UCSD-AML1 (cell line): ENCODE data around the gene HDAC4.

Experiments used
- DNase-seq: peaks from one replicate; lab custom pipeline; 2025; ENCODE audit not compliant: unreplicated experiment; lab: John Stamatoyannopoulos, UW

The HDAC4 gene

DNA sequence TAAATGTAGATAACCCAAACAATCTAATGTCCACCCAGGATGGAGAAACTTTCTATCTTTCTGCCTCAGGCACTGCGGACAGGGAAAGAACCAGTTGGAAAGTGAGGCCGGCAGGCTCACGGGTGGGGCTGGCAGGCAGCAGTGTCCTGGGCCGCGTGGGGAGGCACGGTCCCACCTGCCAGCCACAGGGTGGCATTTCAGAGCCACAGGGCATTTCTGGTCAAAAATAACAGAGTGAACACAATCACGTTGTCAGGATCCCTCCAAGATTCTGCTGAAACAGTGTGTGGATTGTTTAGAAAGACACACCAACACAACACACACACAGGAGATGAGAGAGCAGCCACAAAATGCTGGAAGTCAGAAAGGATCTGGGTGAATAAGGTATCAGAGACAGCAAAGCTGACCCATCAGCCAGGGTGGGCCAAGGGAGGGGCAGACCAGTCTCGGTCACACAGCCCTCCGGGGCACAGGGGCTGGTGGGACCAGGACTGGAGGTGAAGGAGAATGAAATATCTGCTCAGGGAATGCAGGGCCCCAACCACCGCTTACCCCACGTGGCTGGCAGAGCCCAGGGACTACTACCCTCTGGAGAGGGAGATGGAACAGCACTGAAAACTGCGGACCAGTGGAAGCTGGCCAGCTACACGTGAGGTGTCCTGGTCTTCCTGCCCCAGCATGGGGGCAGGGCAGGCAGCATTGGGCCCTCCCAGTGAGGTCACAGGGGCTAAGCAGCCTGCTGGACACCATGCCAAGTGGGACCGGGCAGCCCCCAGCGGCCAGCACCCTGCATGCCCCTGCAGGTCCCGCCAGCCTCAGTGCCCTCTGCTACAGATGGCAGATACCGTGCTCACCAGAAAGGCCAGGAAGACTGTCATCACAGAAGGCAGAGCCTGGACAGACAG is 173.9 kb downstream of the HDAC4 start:
- DNase-seq, result no peak

DNA sequence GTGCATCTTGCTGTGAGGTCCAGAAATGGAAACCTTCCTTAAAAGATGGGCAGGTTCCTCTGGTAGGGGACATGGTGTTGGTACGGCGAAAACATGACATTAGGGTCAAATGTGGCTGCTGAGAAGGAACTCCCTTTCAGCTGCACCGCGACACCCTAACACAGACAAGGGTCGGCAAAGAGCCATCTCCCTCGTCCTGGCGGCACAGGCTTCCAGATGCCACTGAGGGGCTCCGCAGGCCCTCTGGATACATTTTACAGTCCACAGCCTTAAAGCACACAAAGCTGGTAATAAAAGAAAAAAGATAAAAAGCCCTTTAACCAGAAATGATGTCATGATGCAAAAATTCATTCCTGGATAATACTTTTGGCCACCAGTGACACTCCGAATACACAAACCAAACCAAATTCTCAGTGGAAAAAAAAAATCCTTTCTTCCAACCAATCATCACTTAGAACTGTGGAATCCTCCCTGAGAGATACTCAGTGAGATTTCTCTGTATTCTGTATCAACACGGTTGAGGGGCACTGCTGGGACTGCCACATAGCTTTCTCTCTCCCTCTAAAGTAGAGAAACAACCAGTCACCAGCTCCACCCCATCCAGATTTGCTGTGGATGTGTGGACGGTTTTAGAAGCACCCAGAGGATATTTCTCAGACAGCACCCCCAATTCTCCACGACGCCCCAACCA is 174.8 kb downstream of the HDAC4 start:
- DNase-seq, result no peak

DNA sequence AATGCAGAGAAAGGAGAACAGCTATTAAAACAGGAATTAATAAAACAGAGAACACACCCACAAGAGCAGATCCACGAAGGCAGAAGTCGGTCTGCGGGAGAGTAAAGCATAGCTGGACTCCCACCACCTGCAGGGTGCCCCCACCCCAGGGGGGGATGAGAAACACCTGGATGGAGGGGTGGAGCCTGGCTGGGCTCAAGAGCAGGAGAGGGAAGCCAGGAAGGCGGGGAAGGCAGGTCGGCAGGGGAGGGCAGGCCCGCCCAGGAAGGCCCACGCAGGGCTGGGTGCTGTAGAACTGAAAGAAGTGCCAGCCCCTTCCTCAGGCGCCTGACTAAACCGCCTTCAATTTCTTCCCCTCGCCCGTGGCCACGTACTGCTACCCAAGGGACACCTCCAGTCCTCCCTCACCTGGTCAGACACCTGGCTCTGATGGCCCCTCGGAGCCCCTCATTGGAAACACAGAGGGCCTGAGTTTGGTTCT is 175.4 kb downstream of the HDAC4 start:
- DNase-seq, result no peak

DNA sequence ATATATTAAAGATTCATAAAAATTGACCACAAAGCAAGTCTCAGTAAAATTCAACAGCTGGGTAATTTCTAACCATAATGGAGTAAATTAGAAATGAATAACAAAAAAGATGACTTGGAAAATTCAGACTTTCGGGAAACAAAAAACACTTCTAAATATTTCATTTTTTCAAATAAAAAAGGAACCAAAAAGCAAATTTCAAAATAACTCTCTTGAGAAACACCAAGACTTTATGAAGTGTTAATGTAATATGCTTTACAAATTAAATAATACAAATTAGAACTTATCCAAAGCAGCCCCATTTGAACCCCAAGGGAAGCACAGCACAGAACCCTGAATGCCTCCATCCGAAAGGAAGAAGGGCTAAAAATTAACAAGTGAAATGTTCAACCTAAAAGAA is 175.9 kb downstream of the HDAC4 start:
- DNase-seq, result no peak

DNA sequence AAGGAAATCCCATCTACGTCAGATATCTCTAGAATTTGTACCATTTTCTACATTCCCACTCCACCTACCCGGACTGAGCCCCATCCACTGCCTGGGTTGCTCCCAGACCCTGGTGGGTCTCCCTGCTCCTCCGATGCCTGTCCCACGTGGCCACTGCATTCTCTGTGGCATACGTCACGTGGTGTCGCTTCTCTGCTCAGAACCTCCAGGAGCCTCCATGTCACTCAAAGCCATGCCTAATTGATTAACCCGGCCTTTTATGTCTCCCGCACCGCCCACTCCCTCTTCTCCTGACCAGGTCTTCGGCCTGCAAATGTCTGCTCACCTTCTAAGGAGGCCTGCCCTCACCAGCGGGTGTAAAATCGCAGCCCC is 176.6 kb downstream of the HDAC4 start:
- no peak for DNase-seq

DNA sequence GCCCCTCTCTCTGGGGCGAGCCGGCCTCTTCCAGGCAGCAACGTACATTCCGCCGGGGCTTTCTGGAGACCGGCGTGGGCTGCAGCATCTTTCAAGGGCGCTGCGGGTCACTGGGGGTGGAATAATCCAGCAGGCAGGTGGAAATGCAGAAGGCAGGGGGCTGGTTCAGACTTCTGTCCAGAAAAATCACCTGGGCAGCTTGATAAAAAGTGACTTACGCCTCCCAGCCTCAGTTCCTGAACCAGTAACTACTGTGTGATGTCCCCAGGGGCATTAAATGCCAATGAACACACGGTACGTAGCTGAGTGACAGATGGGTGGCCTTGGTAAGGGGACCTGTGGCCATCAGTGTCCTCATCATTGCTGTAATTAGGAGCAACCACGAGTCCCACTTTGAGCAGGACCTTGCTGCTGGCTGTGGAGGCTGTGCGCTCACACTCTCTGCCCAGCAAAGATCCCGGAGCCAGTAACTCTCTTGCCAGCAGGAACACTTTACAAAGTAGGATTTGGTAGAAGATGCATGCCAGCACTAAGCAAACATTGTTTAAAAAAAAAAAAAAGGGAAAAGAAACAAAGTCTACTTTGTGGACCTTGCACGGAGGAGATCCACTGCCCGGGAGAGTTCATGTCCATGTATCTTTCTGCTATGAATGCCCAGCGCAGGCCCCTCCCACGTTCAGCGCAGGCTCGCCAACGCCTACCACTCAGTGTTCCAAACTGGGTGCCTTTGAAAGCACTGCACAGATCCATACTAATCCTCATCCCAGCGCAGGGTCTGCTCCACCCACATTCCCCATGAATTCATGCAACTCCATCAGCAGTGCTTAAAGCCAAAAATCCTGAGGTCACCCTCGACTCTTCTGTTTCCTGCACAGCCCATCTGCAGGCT is 177.3 kb downstream of the HDAC4 start:
- no peak for DNase-seq

DNA sequence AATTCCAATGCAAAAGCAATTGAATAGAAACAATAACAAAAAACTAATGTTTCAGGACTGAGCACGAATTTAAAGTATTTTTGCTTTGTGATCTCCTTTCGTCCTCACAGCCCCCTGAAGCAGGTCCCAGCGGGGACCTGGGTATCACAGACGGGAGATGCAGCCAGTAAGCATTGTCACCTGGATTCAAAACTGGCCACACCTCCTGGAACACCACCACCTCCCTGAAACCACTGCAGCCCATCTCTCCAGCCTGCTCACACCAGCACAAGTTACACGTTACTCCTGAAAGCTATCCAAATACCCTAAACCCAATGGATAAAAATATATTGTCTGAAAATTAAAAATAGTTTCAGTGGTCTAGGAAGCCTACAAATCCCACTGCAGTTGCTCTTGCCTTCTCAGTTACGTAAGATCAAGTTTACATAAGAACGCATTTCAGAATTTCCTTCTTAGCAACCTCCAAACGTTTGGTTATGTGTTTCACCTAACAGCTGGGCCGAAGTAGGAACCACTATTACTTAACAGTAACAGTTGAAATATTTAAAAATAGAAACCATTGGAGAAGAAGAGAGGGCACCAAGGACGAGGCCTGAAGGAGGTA is 178.0 kb downstream of the HDAC4 start:
- DNase-seq, result no peak

DNA sequence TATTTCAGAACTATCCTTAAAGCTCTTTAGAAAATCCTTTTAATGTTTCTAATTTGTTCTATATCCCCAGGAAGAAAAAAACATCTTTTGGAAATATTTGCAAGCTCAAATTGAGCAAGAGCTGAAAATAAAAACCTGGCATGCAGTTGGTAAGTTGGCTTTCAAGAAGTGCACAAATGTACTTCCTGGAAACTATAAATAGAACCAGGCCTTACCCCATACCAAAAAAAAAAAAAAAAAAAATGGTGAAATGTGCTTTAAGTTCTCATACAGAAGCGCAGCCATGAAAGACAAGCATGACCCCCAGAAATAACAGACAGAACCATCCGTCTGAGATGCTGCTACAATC is 178.5 kb downstream of the HDAC4 start:
- no peak for DNase-seq

DNA sequence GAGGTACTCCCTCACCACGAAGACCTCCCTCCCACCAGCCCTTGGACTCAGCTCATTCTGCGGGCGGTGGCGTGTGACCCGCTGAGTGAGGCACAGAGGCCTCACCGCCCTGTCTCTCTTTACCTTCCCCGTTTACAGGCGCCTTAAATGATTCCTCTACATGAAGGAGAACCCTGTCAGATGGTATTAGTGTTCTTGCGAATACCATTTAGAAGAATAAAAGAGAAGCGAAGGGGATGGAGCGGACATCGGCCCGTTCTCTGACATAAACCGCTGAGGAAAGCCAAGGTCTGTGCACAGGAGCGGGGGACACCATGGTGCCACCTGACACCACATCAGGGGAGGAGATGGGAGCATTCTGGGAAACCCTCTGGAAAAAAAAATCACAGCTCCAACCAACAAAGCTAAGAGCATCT is 179.8 kb downstream of the HDAC4 start:
- no peak for DNase-seq

DNA sequence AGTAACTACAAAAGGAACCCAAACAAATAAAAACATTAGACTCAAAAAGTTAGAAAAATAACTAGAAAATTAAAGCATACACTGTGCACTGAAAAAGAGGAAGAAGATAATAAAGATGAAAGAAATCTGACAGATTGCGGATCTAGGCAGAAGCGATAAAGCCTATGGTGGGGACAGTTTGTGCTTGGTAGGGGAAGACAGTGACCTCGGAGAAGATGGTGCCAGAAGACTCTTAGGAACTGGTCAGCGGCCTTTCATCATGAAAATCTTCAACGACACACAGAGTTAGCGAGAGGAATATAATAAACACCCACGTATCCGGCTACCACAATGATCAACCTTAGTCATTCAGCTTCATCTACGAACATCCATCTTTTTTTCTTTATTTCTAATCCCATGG is 180.5 kb downstream of the HDAC4 start:
- no peak for DNase-seq

DNA sequence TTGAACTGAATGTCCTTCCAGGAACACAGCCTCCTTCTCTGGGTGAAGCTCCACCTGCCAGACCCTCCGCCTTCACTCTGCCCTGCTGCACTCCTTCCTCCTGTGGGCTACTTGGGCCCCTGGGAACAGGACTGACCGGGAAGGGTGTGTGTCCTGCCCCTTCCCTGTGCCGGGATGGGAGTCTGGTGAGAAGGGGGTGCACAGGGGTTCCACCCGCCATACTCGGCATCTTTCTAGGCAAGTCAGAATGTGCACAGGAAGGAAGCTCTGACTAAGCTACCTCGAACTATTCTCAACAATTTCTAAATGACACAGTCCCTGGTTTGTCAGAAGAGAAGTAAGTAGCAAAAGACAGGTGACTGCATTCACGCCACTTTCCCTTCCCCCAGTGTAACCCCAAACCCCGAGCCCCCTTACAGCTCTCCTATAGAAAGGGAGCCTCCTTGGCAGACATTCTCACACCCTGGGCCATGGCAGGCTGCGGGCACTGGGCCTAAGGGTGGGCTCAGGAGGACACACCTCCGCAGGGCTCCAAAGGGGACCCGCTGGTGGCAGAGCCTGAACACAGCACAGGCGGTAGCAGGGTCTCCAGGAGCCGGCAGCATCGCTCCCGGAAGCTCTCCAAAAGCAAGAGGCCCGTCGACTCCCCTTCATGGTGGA is 184.1 kb downstream of the HDAC4 start:
- no peak for DNase-seq

DNA sequence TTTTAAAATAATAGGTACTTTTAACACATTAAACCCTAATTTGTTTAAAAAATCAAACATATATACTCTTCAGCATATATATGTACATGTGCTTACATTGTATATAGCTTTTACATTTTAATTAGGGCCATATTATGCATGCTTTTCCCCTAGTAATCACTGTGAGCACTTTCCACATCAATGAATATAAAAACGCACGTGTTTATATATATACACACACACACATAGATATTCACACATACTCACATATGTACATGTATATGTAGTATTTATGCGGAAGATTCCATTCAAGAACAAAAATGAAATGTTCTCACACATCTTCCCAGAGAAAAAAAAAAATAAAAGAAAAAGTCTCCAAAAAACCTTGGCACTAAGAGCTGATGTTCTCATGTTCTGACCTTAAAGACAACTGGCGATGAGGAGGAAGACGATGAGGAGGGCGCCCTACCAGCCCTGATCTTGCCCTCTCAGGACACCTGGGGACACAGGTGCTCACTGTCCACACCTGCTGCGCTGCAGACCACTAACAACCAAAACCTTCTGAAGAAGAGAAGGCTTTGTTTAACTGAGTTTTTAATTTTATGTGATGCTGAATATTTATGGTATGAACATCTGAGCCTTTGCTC is 184.7 kb downstream of the HDAC4 start:
- DNase-seq, result no peak

DNA sequence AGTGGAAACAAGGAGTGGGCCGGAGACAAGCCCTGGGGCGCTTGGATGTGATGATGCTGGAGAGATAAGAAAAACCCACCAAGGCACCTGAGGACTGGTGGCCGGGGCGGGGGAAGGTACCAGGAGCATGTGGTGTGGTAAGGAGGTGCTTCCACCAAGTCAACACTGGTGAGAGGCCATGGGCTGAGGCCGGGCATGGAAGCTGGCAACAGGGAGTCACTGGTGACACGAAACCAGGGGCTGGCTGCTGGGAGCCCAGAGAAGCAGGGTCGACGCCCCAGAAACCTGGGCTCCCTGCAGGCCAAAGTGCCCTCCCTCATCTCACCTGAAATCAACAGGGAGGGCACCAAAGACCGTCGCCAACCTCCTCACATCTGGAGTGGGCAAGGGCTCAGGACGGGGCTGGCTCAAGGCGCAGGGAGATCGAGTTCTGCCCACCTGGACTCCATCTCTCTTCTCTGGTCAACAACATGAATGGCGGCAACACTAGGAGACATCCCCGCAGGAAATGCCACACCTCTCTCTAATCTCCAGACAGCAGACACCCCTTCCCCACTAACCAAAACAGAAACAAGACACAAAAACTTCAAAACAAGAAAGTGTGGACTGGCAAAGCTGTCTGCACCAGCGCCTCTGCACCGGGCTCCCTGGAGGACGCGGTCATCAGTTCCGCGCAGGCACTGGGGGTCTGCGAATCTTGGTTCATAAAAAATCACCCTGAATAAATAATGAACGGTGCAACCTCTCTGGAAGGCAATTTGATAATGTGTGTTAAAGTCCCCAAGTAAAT is 185.5 kb downstream of the HDAC4 start:
- DNase-seq, result no peak

DNA sequence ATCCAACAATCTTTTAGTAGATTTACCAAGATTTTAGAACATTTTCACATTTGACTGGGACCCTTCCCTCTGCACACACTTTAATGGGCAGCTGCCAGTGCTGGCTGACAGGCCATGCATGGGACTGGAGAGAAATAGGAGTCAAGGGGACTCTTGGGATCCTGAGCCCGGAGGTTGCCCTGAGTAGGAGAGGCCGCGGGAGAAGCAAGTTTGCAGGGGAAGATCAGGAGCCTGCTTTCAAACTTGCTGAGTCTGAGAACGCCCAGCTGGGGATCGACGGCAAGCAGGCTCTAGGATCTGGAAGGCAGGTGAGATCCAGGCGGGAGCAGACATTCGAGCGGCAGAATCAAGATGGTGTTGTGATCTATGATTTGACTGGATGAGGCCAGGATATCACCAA is 186.1 kb downstream of the HDAC4 start:
- no peak for DNase-seq

DNA sequence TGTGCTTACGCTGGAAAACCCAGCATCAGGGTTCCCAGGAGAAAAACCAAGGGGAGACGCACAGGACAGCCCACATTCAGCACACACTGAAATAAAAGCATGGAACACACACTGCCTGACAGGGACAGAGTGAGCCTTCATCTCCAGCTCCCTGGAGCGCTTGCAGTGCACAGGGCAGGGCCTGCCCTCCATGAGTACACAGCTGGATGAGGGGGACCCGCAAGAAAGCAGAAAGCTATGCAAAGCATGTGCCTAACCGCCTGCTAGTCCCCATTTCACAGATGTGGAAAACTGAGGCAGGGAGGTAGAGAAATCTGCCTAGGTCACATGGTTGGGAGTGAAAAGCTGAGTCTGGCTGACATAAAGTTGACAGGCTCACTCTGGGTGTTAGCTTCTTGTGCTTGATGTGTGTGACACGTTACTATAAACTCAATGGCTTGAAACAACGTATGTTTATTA is 187.1 kb downstream of the HDAC4 start:
- DNase-seq, result no peak

DNA sequence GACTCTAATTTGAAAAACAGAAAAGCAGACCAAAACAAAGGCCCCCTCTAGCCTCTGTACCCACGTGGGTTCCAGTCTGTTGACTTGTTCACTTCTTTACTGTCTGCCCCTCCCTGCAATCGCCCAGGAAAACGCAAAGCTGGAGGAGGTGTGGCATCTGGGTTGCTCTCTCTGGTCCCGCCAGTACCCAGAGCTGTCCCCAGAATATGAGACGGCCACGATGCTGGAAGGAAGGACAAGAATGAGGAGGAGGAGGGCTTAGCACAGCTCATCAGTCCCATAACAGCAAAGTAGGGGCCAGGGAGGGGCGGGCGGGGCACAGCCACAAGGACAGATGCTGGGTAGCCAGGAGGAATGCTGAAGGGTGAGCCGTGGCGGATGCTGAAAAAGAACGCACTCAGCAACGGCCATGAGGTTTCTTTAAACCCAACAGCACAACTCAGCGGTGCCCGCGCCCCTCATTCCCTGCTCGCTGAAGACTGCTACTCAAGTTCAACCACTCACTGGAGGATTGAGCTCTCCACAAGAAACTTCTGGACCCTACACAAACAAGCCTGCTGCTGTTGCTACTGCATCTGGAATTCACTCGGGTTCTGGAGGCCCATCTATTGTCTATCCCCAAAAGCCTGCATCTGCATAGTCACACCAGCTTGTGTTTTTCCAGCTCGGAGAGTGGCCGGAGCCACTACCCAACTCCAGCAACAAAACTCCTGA is 187.7 kb downstream of the HDAC4 start:
- no peak for DNase-seq

DNA sequence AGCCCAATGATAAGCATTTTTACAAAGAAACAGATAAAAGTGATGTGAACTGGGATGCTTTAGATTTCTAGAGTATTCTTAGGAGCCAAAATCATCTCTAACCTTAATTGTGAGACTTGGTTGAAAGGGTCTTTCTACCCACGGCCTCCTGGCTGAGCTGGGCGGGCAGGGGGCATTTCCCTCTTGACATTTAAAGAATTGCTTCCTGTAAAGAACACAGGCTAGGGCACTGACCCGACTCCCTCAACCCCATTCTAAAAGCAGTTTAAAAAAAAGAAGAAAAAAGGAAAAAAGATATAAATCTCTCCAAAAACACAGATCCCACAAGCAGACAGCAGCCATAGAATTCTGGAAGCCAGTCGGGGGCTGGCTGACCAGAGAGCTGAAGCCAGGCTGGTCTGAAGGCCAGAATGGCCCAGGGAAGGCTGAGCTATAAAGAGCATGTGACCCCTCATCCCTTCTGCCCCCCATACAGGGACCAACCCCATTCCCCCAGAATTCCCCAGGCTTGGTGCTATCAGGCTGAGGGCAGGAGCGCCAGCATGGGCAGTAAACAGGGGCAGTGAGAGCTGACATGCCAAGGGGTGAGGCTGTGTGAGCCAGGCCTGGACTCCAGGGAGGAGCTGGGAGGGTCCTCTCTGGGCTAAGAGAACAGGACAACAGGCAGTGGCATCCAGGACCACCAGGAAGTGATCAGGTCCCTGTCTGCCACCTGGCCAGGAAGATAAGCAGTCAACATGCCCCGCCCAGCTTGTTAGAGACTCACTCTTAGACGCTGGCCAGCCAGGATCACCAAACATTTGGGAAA is 188.5 kb downstream of the HDAC4 start:
- no peak for DNase-seq
